Right cardiac atrium (tissue), 5 donors: Measurements from ENCODE around the gene KPNB1. TPM values are rescaled to one million over a fixed set of nuclear protein-coding genes. Genes with fewer than 3 reads are reported as not detected.

Experiments used
- ATAC-seq, 2 donors: fragments of 200-7000 bp; cut with Tn5 transposase; one replicate each; pipeline versions ENCODE4 v1.8.0 to v1.9.1; 2020; ENCODE audit warnings: moderate library complexity in 2 of 2, mild to moderate bottlenecking in 1 of 2
- DNase-seq, 3 donors: peaks; one replicate each; pipeline ENCODE4 v3.0.0-alpha.2; 2020
- H3K27ac ChIP-seq: one replicate; pipeline ENCODE4 v1.5.1; 2013; ENCODE audit warnings: mild to moderate bottlenecking, low read length, control low read depth, moderate library complexity
- H3K27me3 ChIP-seq: one replicate; pipeline ENCODE4 v1.6.1; 2013; ENCODE audit not compliant: control insufficient read depth, insufficient read depth
- H3K4me1 ChIP-seq: one replicate; pipeline ENCODE4 v1.6.1; 2013; ENCODE audit warnings: low read length; ENCODE audit not compliant: control insufficient read depth, insufficient read depth
- H3K4me3 ChIP-seq: one replicate; pipeline ENCODE4 v1.5.1; 2013; ENCODE audit warnings: low read length, control low read depth
- H3K9me3 ChIP-seq: one replicate; pipeline ENCODE4 v1.6.1; 2013; ENCODE audit warnings: low read length; ENCODE audit not compliant: control insufficient read depth
- WGBS: extraction: QIAGEN DNeasy Blood & Tissue Kit; methylation state at CpG from one replicate; pipeline ENCODE4 v1.1.7; 2013; 5-methylcytosine and 5-hydroxymethylcytosine counted together
- intact Hi-C, 4 donors: fragments of 100-400 bp; cut with DNase I; formaldehyde crosslinking; loops; one replicate each; pipeline versions ENCODE4 v1.11.0 to v1.14.0; 2022 to 2023
- polyA plus RNA-seq: library from polyadenylated mRNA; stranded (reverse); fragments of 200-250 nt; gene quantifications from one replicate; pipeline ENCODE4 v1.2.3, GENCODE V29; 2013
- total RNA-seq, 4 donors: library from RNA; stranded (reverse); fragmentation: NEBNext Ultra II Directional; extraction: Animal tissue kit (Norgen Biotek cat#: 25700); gene quantifications; one replicate each; pipeline ENCODE4 v1.2.1, GENCODE V29; 2021
- donor health status: healthy with polysubstance abuse.
- donor health status: DM: no; HTN: yes; CAD: no.
- donor health status: DM: no; HTN: no; CAD: no.
- donor health status: DM: no; HTN: yes; CAD: no; lungs with severe emphysema.
- donor health status: DM: yes; HTN: yes; CAD: no.

KPNB1 gene
- total and polyA plus RNA-seq, 5 donors = 50.0 to 175 (median 160) TPM

DNA sequence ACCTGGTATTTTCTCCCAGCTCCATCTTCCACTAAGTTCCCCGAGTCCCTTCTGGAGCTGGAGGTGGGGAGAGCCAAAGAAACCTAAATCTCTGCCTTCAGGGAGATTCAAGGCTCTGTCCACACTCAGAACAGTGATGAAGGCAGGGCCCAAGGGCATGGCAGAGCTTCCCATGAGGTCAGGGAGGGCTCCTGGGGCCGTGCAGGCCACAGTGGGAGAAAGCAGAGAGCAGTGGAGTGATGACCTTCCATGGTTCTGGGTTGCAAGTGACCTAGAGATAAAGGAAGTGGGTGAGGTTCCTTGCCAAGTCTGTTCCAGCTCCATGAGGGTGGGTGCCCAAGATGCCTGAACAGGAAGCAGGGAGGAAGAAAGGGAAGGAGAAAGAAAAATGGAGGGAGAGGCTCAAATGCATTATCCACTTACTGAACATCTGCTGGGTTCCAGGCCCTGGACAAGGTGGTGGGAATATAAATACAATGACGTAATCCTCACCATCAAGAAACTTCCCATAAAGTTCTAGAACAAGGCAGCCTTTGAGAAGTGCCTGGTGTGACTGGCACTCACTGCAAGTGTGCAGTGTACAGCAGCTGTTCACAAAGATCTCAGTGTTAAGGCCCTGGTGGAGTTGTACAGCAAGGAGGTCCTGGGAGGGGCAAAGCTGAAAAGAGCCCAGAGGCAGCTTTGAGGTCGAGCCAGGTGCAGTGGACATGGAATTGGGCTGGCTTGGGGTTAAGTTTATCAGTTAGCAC, 57.5 kb downstream of the KPNB1 start:
- WGBS = 67% methylated on average over 4 of the region's 4 CpGs
- peak overlapping the region; percentile 49 for H3K27ac ChIP-seq
- peaks cover 16% of the 10 kb centered on the region for H3K4me1 ChIP-seq
- no peaks in the 10 kb centered on the region for H3K27me3 ChIP-seq
- no peak overlapping the region for H3K4me3 ChIP-seq
- no peaks in the 10 kb centered on the region for H3K9me3 ChIP-seq
- DNase-seq (no peak), ATAC-seq (peak in 1 of 2 donors; percentile 10)
- intact Hi-C loops = loop anchor here in 1 of 4 donors (10.0 kb wide), 1 partner anchor 88 kb away; no protein-coding TSS in a partner anchor

DNA sequence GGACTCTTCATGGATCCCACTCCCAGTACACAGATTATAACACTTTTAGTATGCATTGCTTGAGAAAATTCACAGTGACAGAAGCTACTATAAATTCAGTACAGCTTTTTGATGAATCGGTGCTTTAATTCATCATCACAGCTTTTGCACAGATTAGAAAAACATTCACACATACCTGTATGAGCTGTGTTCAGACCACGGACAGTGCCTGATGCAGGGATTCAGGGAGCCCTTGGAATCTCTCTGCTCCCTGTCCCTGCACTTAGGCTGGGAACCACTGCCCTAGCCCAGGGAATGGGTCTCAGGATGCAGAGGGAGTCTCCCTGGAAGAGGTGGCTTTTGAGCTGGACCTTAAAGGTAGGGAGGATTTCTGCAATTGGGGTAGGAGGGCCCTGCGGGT, 58.2 kb downstream of the KPNB1 start:
- H3K4me1 ChIP-seq = peaks cover 16% of the 10 kb centered on the region
- no peak overlapping the region for H3K4me3 ChIP-seq
- H3K27me3 ChIP-seq = no peaks in the 10 kb centered on the region
- H3K27ac ChIP-seq = no peak overlapping the region
- no peaks in the 10 kb centered on the region for H3K9me3 ChIP-seq
- intact Hi-C loops = loop anchor here in 1 of 4 donors (10.0 kb wide), 1 partner anchor 87 kb away; no protein-coding TSS in a partner anchor
- ATAC-seq (no peak), DNase-seq (no peak)
- WGBS = 70% methylated on average over 3 of the region's 3 CpGs

DNA sequence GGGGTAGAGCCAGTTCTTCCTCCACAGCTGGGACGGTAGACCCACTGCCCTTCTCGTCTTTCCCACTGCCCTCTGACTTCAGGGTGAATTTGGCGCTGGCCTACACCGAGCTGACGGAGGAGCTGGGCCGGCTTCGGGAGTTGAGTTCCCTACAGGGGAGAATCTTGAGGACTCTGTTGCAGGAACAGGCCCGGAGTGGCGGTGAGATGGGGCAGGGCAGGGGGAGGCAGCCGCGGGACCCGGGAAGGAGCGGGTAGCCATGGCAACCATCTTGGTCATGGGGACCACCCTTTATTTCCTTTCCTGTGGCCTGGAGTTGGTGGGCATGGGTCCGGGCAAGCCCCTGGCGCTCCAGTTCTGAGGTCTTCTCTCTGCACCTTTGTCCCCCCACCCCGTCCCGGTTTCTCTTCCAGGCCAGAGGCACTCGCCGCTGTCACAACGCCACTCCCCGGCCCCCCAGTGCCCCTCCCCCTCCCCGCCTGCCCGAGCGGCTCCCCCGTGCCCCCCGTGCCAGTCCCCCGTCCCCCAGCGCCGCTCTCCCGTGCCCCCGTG, 58.7 kb downstream of the KPNB1 start:
- Histone ChIP-seq H3K27me3 (no peaks in the 10 kb centered on the region), H3K4me3 (peak overlapping the region; percentile 36), H3K27ac (no peak overlapping the region), H3K9me3 (no peaks in the 10 kb centered on the region), H3K4me1 (peaks cover 16% of the 10 kb centered on the region)
- DNase-seq (no peak), ATAC-seq (no peak)
- intact Hi-C loops = loop anchor here in 1 of 4 donors (10.0 kb wide), 1 partner anchor 86 kb away; no protein-coding TSS in a partner anchor
- WGBS = 56% methylated on average over 31 of the region's 31 CpGs

DNA sequence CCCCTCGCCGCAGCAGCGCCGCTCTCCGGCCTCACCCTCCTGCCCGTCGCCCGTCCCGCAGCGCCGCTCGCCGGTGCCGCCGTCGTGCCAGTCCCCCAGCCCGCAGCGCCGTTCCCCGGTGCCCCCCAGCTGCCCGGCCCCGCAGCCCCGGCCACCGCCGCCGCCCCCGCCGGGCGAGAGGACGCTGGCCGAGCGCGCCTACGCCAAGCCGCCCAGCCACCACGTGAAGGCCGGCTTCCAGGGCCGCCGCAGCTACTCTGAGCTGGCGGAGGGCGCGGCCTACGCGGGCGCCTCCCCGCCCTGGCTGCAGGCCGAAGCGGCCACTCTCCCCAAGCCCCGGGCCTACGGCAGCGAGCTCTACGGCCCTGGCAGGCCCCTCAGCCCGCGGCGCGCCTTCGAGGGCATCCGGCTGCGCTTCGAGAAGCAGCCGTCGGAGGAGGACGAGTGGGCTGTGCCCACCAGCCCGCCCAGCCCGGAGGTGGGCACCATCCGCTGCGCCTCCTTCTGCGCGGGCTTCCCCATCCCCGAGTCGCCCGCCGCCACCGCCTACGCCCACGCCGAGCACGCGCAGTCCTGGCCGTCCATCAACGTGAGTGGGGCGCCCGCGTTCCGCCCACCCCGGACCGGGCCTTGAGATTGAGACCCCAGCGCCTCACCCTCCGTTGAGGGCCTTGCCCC, 59.3 kb downstream of the KPNB1 start:
- intact Hi-C loops = loop anchor here in 1 of 4 donors (10.0 kb wide), 1 partner anchor 86 kb away; no protein-coding TSS in a partner anchor
- ATAC-seq (peak; percentile 57 to 84), DNase-seq (peak; percentile 59 to 88 (median 87))
- Histone ChIP-seq H3K27ac (no peak overlapping the region), H3K4me1 (peaks cover 16% of the 10 kb centered on the region), H3K4me3 (peak overlapping the region; percentile 36), H3K27me3 (no peaks in the 10 kb centered on the region), H3K9me3 (no peaks in the 10 kb centered on the region)
- 54% methylated on average over 89 of the region's 89 CpGs for WGBS

DNA sequence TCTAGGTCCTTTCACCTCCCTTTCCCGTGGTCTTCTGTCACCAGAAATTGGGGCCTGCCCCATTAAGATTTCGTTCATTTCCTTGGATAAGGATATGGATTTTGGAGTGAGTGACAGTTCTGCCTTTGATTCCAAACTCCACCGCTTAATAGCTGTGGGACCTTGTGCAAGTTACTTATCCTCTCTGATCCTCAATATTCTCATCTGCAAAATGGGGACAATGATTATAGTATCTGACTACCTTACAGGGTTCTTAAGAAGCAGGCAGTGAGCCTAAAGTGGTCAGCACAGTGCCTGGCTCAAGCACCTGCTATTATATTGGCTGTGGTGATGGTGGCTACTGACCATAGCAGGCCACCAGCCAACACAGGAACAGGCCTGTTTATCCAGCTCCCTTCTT, 59.9 kb downstream of the KPNB1 start:
- no peaks in the 10 kb centered on the region for H3K27me3 ChIP-seq
- H3K4me1 ChIP-seq = peaks cover 16% of the 10 kb centered on the region
- ATAC-seq (no peak), DNase-seq (no peak)
- H3K4me3 ChIP-seq = no peak overlapping the region
- 89% methylated on average over 3 of the region's 3 CpGs for WGBS
- H3K27ac ChIP-seq = no peak overlapping the region
- intact Hi-C loops = loop anchor here in 1 of 4 donors (10.0 kb wide), 1 partner anchor 85 kb away; no protein-coding TSS in a partner anchor
- H3K9me3 ChIP-seq = no peaks in the 10 kb centered on the region

DNA sequence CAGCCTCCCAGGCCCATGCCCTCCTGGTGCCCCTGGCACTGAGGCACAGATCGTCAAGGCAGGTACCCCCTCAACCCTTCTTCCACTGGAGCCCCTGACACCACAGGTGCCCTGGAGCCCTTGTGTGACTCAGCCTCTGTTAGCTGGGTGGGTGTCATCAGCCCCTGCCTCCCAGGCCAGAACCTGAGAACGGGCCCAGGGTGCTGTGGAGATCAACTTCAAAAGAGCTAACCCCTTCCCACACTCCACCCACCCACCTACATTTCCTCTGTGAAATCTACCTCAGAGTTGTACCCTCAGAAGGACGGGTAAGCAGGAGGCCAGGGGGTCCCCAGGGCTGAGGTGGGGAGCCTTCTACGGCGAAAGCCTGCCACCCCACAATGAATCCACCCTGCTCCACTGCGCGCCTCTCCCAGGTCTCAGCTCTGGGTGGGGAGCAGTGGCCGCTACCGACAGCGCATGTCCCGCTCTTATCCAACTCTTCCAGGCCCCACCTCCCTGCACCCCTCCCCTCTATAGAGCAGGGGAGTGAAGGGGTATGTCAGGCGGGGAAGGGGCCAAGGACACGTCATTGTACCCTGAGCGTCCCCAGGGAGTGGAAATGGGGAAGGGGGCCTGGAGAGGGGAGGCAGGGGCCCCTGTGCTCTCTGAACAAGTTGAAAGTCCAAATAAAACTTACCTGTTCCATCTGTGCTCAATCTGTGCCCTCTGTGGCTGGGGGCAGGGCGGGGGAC, 61.8 kb downstream of the KPNB1 start:
- intact Hi-C loops = no loop called here

DNA sequence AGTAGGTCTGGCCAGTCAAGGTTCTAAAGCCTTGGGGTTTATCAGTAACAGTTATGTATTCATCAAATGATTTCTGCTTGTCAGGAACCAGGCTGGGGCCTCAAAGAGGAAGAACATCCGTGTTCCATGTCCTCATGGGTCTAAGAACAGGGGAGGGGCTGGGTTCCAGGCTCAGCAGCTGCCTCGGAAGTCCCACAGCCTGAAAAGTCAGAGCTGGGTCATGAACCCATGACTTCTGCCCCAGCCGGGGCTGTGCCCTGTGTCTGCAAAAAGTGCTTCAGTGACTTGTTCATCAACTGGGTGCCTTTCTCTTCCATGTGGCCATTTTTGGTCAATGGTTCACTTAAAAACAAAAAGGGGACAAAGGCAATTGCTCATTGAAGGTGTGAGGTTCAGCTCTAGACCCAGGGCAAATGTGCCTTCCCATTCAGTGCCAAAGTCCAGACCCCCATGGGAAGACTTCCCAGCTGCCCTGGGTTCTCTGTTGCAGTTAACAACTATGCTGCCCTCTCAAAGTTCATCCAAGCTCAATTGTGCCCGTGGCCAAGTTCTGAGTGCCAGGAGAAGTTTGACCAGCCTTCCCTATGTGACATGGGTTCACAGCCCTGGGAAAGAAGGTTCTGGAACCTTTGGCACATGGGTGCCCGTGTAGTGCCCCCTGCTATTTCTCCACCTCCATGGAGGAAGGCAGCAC, 62.8 kb downstream of the KPNB1 start:
- Histone ChIP-seq H3K4me3 (no peak overlapping the region), H3K27ac (no peak overlapping the region), H3K9me3 (no peaks in the 10 kb centered on the region), H3K4me1 (peaks cover 3% of the 10 kb centered on the region), H3K27me3 (no peaks in the 10 kb centered on the region)
- no peak for ATAC-seq
- no peak for DNase-seq
- 51% methylated on average over 5 of the region's 5 CpGs for WGBS
- intact Hi-C loops = no loop called here

More for the DNA sequence above, 61.8 kb downstream of the KPNB1 start:
- peak in 1 of 3 donors; percentile 35 for DNase-seq
- no peak for ATAC-seq
- 91% methylated on average over 15 of the region's 15 CpGs for WGBS
- H3K4me3 ChIP-seq = no peak overlapping the region
- H3K4me1 ChIP-seq = peaks cover 11% of the 10 kb centered on the region
- no peaks in the 10 kb centered on the region for H3K9me3 ChIP-seq
- H3K27ac ChIP-seq = no peak overlapping the region
- H3K27me3 ChIP-seq = no peaks in the 10 kb centered on the region

DNA sequence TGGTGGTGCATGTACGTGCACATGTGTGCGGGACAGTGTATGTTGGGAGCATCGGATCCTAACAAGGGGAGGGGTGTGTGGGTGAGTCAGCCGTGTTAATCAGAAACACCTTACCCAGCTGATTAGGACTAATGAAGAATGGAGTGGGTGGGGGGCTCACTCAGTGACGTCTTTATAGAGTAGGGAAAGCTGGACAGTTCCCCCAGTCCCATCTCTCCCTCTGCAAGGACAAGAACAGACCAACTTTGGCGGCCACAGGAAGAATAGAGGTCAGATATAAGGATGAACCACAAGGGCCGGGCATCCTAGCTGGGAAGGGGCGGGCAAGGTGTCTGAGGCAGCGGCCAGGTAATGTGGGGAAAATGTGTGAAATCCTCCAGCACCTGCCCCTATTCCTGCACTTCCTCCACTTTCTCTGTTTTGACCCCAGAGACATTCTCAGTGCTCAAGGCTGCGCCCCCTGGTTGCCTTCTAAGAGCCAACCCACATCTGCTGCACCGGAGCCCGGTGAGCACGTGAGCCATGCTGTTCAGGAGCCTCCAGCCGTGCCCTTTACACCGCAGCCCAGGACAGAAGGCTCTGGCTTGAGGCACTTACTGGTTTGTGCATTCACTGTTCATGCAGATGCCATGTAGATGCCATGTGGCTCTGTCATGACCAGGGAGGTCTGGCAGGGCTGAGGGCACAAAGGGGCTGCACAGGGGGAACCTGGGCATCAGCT, 64.4 kb downstream of the KPNB1 start:
- H3K27me3 ChIP-seq = no peaks in the 10 kb centered on the region
- no peaks in the 10 kb centered on the region for H3K9me3 ChIP-seq
- 43% methylated on average over 15 of the region's 15 CpGs for WGBS
- no peak for ATAC-seq
- H3K4me1 ChIP-seq = no peaks in the 10 kb centered on the region
- no peak for DNase-seq
- no peak overlapping the region for H3K4me3 ChIP-seq
- intact Hi-C loops = no loop called here
- H3K27ac ChIP-seq = no peak overlapping the region

DNA sequence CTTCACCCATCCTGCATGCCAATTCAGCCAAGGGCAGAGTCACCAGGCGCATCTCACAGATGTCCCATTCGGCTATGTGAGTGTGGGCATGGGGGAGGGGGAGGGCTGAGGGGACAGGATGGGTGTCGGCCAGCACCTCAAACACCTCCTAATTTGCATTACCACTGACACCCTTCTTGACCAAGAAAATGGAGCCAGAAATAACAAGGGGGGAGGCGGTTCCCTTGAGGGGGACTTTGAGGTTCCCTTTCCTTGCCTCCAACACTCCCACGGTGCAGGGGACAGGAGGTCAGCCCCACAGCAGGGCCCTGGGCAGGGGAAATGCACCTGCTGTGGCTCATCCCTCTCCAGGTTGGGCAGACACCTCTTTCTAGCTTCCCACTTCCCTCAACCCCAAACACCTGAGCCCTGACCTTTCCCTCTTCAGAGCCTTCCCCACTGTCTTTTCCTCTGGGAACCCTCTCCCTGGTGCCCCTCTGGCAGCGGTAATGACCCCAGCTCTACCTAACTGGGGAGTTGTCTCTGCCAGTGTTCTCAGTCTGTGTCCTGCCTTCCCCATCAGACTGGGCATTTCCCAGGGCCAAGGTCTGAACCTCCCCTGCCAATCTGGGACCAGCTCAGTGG, 65.2 kb downstream of the KPNB1 start:
- ATAC-seq (no peak), DNase-seq (no peak)
- Histone ChIP-seq H3K4me1 (no peaks in the 10 kb centered on the region), H3K27ac (no peak overlapping the region), H3K4me3 (no peak overlapping the region), H3K27me3 (no peaks in the 10 kb centered on the region), H3K9me3 (no peaks in the 10 kb centered on the region)
- 71% methylated on average over 6 of the region's 6 CpGs for WGBS
- intact Hi-C loops = no loop called here
